Stimulated activated CD4-positive, alpha-beta T cell treated with anti-CD3 and anti-CD28 coated beads, Interleukin-15, amount 100 ng/mL, for 1 hour (primary cell): ENCODE results near the gene EFEMP1.
"Not testable (repeated sequence)": the region's sequence is repeated elsewhere in the genome, so short reads cannot be mapped to it uniquely, and the experiment has no call there.

Source experiments
- DNase-seq, 2 donors: peaks; one replicate each; pipeline ENCODE4 v3.0.0-alpha.2; 2020; ENCODE audit warnings: low read depth in 1 of 2, low spot score in 1 of 2

EFEMP1 gene

DNA sequence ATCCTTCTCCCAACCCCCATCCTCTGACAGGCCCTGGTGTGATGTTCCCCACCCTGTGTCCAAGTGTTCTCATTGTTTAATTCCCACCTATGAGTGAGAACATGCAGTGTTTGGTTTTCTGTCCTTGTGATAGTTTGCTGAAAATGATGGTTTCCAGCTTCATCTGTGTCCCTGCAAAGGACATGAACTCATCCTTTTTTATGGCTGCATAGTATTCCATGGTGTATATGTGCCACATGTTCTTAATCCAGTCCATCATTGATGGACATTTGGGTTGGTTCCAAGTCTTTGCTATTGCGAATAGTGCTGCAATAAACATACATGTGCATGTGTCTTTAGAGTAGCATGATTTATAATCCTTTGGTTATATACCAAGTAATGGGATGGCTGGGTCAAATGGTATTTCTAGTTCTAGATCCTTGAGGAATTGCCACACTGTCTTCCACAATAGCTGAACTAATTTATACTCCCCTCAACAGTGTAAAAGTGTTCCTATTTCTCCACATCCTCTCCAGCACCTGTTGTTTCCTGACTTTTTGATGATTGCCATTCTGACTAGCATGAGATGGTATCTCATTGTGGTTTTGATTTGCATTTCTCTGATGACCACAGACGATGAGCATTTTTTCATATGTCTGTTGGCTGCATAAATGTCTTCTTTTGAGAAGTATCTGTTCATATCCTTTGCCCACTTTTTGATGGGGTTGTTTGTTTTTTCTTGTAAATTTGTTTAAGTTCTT is 91.7 kb downstream of the EFEMP1 start:
- not testable (repeated sequence) for DNase-seq

DNA sequence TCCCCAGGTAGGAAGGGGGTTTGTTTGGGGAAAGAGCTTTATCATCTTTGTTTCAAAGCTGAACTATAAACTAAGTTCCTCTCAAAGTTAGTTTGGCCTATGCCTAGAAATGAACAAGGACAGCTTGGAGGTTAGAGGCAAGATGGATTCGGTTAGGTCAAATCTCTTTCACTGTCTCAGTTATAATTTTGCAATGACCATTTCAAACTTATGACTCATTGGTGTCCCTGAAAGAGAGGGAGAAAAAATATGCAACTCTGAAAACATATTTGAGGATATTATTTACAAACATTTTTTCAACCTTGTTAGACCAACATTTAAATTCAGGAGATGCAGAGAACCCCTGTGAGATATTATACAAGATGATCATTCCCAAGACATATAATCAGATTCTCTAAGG is 95.7 kb downstream of the EFEMP1 start:
- no peak for DNase-seq

GRCh38 chr2:55827428-55827827 is 96.2 kb downstream of the EFEMP1 start:
- not testable (repeated sequence) for DNase-seq

DNA sequence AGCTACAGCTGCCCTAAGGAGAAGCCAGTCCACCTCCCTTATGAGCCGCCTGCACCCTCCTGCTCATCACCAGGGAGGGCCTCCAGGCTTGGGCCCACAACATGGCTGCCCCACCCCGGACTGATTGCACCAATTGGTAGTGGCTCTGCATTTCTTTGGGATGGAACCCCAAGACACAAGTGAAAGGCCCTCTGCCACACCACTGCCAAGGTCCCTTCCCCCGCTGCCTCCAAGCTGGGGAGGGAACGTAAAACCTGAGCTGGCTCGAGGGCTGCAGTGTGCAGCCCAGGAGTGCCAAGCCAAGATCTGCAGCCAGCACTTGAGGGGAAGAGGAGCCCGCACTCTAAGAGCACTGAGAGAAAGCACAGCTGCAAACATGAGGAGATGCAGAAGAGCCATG is 97.3 kb downstream of the EFEMP1 start:
- no peak for DNase-seq

GRCh38 chr2:55824551-55825096 is 99.0 kb downstream of the EFEMP1 start:
- no peak for DNase-seq
